HG03135 (cell line): ENCODE measurements around the gene MRRF.

Experiments used
- ATAC-seq: cut with Tn5 transposase; IDR thresholded peaks from one replicate; pipeline ENCODE4 v1.9.1; 2021; ENCODE audit warnings: mild to moderate bottlenecking, moderate library complexity; ENCODE audit not compliant: unreplicated experiment

MRRF gene

GRCh38 chr9:122264360-122265148, at the start of gene MRRF, which contains the start of gene RBM18:
Gene MRRF, plus strand, starts transcription at chr9:122264882. Its CDS starts 6,010 bp downstream, at chr9:122270892.
Gene RBM18, minus strand, starts transcription at chr9:122264840. Its CDS starts 3,348 bp downstream, at chr9:122261492.
- peak; percentile 80 for ATAC-seq

DNA sequence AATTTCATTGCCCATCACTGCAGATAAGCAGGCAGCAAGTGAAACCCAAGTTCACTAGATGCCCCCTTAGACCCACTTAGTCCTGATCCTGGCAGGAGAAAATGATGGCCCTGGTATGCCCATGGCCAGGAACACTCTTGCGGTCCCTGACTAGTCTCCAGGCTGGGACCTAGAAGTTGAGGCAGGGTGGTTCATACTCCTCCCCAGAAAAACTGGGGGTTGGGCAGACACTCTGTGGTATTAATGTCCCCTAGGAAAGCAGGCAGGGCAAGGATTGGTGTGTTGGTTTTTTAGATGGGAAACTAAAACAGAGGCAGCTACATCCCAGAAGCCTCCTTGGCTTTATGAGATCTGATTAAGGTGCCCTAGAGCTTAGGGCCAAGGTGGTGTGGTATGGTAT, 49.0 kb upstream of the MRRF start:
- no peak for ATAC-seq

- ATAC-seq: no peak
These were observed 48.4 kb upstream of the MRRF start for GRCh38 chr9:122216138-122216797.

GRCh38 chr9:122216798-122217418, 47.8 kb upstream of the MRRF start:
- ATAC-seq: no peak

GRCh38 chr9:122217640-122218039, 47.0 kb upstream of the MRRF start:
- no peak for ATAC-seq

- ATAC-seq: no peak
These were observed 46.4 kb upstream of the MRRF start for GRCh38 chr9:122218071-122218934.

DNA sequence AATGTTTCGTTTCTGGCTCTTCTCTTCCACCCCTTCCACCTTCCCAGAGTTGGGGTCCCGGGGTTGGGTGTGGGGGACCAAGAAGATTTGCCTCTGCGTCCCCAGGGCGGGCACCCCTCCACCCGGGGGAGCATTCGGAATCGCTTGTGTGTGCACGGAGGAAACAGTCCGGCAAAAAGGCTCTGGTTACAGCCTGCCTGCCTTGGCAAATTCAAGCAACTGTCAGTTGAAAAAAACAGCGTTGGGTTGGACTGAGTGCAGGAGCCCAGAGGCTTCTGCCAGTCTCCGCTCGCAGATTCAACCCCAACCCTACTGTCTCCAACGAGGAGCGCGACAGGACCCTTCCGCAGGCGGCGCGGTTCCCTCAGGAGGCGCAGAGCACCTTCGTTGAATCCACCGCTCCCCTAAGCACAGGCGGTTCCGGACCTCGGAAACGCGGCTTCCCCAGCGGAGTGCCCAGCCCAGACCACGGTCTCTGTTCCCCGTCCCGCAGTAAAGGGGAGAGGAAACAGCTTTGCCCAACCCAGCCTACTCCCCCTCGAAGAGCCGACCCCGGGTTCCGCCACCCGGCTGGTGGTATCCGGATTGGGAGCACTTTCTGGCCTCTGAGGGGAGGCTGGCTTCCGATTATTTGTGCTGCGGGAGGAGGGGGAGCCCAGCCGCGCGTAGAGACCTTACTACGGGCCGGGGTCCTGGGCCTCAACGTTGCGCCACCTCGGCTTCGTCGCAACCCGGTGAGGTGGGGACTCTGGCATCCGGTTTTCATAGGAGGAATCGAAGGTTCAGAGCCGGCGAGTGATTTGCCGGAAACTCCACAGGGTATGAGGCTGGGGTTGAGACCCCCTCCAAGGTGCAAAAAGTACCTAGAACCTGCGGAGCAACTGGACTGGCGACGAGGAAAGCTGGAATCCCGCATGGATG, 45.5 kb upstream of the MRRF start:
- no peak for ATAC-seq

- no peak for ATAC-seq
These were observed 44.6 kb upstream of the MRRF start for GRCh38 chr9:122219856-122220672.

- ATAC-seq: no peak
These were observed 44.0 kb upstream of the MRRF start for GRCh38 chr9:122220673-122221182.

GRCh38 chr9:122221183-122221811, 43.4 kb upstream of the MRRF start:
- no peak for ATAC-seq

- ATAC-seq: no peak
These were observed 41.9 kb upstream of the MRRF start for GRCh38 chr9:122222791-122223190.

DNA sequence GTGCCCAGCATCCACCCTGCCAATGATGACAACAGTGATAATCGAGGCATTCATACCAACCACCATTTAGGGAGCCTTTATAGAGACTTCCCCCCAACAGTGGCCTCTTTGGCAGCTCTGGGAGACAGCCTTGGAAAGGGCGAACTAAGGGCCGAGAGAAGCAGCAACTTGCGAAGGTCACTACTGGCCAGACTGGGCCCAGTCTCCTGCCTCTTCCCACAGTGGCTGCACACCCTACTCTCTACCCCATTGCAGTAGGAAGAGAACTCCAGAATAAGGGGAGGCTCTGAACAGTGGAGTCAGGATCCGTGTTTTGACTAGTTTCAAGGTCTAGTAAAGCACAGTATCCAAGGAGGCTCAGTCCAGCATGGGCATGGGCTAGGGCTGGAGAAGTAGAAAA, 41.2 kb upstream of the MRRF start:
- ATAC-seq: no peak

- ATAC-seq: no peak
These were observed 39.2 kb upstream of the MRRF start for GRCh38 chr9:122225312-122226141.

- ATAC-seq: no peak
These were observed 38.4 kb upstream of the MRRF start for GRCh38 chr9:122226142-122226757.

GRCh38 chr9:122226758-122227574, 37.7 kb upstream of the MRRF start:
- no peak for ATAC-seq

- ATAC-seq: no peak
These were observed 37.1 kb upstream of the MRRF start for GRCh38 chr9:122227575-122227900.
